Tibial artery (tissue), 4 donors: ENCODE results near the gene PLEKHN1.

Experiments
- DNase-seq, 2 donors: peaks; one replicate each; pipeline ENCODE4 v3.0.0-alpha.2; 2019
- H3K27ac ChIP-seq, 2 donors: fragments of 200-600 bp; sonication (generic) in 1 of 2; 1 replicate in 1 of 2; 2 replicates in 1 of 2; pipeline ENCODE4 v1.5.1; 2018 to 2019; ENCODE audit warnings: mild to moderate bottlenecking in 1 of 2
- H3K27me3 ChIP-seq, 2 donors: fragments of 200-600 bp; sonication (generic) in 1 of 2; one replicate each; pipeline versions ENCODE4 v1.5.1 to v1.6.0; 2016 to 2019
- H3K36me3 ChIP-seq, 3 donors: fragments of 200-600 bp; sonication (generic) in 2 of 3; one replicate each; pipeline ENCODE4 v1.5.1; 2016 to 2019; ENCODE audit warnings: mild to moderate bottlenecking in 2 of 3
- H3K4me1 ChIP-seq, 4 donors: fragments of 200-600 bp; sonication (generic) in 2 of 4; 1 replicate in 3 of 4; 2 replicates in 1 of 4; pipeline ENCODE4 v1.5.1; 2016 to 2019
- H3K4me3 ChIP-seq, 2 donors: fragments of 200-600 bp; sonication (generic) in 1 of 2; 1 replicate in 1 of 2; 2 replicates in 1 of 2; pipeline ENCODE4 v1.5.1; 2018 to 2019; ENCODE audit warnings: mild to moderate bottlenecking in 2 of 2
- H3K9me3 ChIP-seq, 3 donors: fragments of 200-600 bp; sonication (generic) in 1 of 3; one replicate each; pipeline ENCODE4 v1.5.1; 2016 to 2019
- CTCF ChIP-seq, 2 experiments: fragments of 200-600 bp in 1 of 2; fragments of 450-650 bp in 1 of 2; IDR thresholded peaks; one replicate each; pipeline ENCODE4 v1.5.1; 2017 to 2019; ENCODE audit warnings: antibody characterized with exemption in 2 of 2, mild to moderate bottlenecking in 1 of 2, moderate library complexity in 1 of 2
- intact Hi-C: fragments of 100-400 bp; cut with DNase I; formaldehyde crosslinking; loops from one replicate; pipeline ENCODE4 v1.15.0; 2023; ENCODE audit warnings: low total_unique reads

Gene PLEKHN1

GRCh38 chr1:963746-964525 lies 2.3 kb upstream of the PLEKHN1 start:
- intact Hi-C loops, result loop anchor here (5.0 kb wide), 1 partner anchor 57 kb away; no protein-coding TSS in a partner anchor
- Histone ChIP-seq H3K4me3 (no peak overlapping the region), H3K27me3 (peaks cover 0 to 16% of the 10 kb centered on the region in 2 donors), H3K36me3 (peaks cover 0 to 22% (median 5%) of the 10 kb centered on the region in 3 donors), H3K27ac (no peak overlapping the region), H3K4me1 (peaks cover 0 to 50% (median 31%) of the 10 kb centered on the region in 4 donors), H3K9me3 (no peaks in the 10 kb centered on the region)
- TF ChIP-seq CTCF (IDR thresholded peaks at IDR 0.05), result no peak
- DNase-seq, result no peak

DNA sequence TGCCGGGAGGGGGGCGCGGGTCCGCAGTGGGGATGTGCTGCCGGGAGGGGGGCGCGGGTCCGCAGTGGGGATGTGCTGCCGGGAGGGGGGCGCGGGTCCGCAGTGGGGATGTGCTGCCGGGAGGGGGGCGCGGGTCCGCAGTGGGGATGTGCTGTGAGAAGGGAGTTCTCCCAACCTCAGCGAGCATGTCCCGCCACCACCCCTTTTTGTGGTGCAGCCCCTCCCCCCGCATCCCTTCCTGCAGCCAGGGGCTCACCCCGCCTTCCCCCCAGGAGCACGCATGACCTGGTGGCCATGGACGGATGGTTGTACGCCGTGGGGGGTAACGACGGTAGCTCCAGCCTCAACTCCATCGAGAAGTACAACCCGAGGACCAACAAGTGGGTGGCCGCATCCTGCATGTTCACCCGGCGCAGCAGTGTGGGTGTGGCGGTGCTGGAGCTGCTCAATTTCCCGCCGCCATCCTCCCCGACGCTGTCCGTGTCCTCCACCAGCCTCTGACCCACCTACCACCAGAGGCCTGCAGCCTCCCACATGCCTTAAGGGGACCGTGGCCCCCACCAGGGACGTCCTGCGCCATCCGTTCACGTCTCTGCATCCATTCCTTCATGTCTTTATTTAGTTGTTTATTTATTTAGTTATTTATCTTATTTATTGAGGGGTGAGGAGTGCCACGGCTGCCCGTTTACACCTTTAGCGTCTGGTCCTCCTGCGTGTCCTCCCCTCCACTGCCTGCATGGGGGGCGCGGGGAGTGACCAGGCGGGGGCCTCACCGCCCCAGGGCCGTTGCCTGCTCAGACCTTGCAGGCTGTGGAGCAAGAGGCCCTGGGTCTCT lies 1.4 kb upstream of the PLEKHN1 start:
- Histone ChIP-seq H3K4me1 (peaks cover 0 to 44% (median 25%) of the 10 kb centered on the region in 4 donors), H3K9me3 (no peaks in the 10 kb centered on the region), H3K4me3 (no peak overlapping the region), H3K27ac (no peak overlapping the region), H3K36me3 (peaks cover 0 to 22% (median 5%) of the 10 kb centered on the region in 3 donors), H3K27me3 (peaks cover 0 to 22% of the 10 kb centered on the region in 2 donors)
- intact Hi-C loops, result loop anchor here (5.0 kb wide), 1 partner anchor 58 kb away; no protein-coding TSS in a partner anchor
- TF ChIP-seq CTCF (IDR thresholded peaks at IDR 0.05), result no peak
- no peak for DNase-seq

- no peak for DNase-seq
- intact Hi-C loops, result no loop called here
- Histone ChIP-seq H3K4me3 (peak overlapping the region in 1 of 2 donors; percentile 78), H3K9me3 (no peaks in the 10 kb centered on the region), H3K4me1 (peaks cover 0 to 39% (median 20%) of the 10 kb centered on the region in 4 donors), H3K27ac (no peak overlapping the region), H3K36me3 (peaks cover 0 to 22% (median 5%) of the 10 kb centered on the region in 3 donors), H3K27me3 (peaks cover 0 to 29% of the 10 kb centered on the region in 2 donors)
- TF ChIP-seq CTCF (IDR thresholded peaks at IDR 0.05), result no peak
Measured at GRCh38 chr1:965526-966134, 652 bp upstream of the PLEKHN1 start.

- Histone ChIP-seq H3K4me3 (peak overlapping the region; percentile 57 to 78), H3K9me3 (no peaks in the 10 kb centered on the region), H3K27ac (peak overlapping the region; percentile 68 to 70), H3K36me3 (peaks cover 0 to 22% (median 5%) of the 10 kb centered on the region in 3 donors), H3K4me1 (peaks cover 0 to 31% (median 14%) of the 10 kb centered on the region in 4 donors), H3K27me3 (peaks cover 0 to 41% of the 10 kb centered on the region in 2 donors)
- peak; percentile 59 to 82 for DNase-seq
- intact Hi-C loops, result no loop called here
- TF ChIP-seq CTCF (IDR thresholded peaks at IDR 0.05), result no peak
Measured at GRCh38 chr1:966704-967300, 520 bp downstream of the PLEKHN1 start.
